Lower lobe of right lung (tissue), 2 donors: ENCODE measurements around the gene NKIRAS2. TPM values are rescaled to one million over a fixed set of nuclear protein-coding genes. Genes with fewer than 3 reads are reported as not detected.
A peak's percentile ranks its signal among the peaks of the same experiment; 100 is the strongest.
"Not testable (repeated sequence)": the region's sequence is repeated elsewhere in the genome, so short reads cannot be mapped to it uniquely, and the experiment has no call there.

Experiments
- ATAC-seq, 2 donors: fragments of 200-7000 bp; cut with Tn5 transposase; one replicate each; pipeline ENCODE4 v1.9.1; 2020 to 2022; ENCODE audit warnings: mild to moderate bottlenecking in 2 of 2, moderate library complexity in 2 of 2
- DNase-seq: peaks from one replicate; pipeline ENCODE4 v3.0.0-alpha.2; 2020
- H3K27ac ChIP-seq: fragments of 200-600 bp; one replicate; pipeline ENCODE4 v1.8.0; 2022
- H3K27me3 ChIP-seq: fragments of 200-600 bp; one replicate; pipeline ENCODE4 v1.8.0; 2022; ENCODE audit warnings: low read depth
- H3K36me3 ChIP-seq: fragments of 200-600 bp; one replicate; pipeline ENCODE4 v1.8.0; 2022; ENCODE audit warnings: mild to moderate bottlenecking
- H3K4me1 ChIP-seq: fragments of 200-600 bp; one replicate; pipeline ENCODE4 v1.8.0; 2022
- H3K4me3 ChIP-seq: fragments of 200-600 bp; one replicate; pipeline ENCODE4 v1.8.0; 2022; ENCODE audit warnings: mild to moderate bottlenecking
- H3K9me3 ChIP-seq: fragments of 200-600 bp; one replicate; pipeline ENCODE4 v1.8.0; 2022
- intact Hi-C: fragments of 100-400 bp; cut with DNase I; formaldehyde crosslinking; loops from one replicate; pipeline ENCODE4 v1.11.0; 2022
- total RNA-seq: library from RNA; stranded (reverse); fragmentation: NEBNext Ultra II Directional; extraction: Animal tissue kit (Norgen Biotek cat#: 25700); gene quantifications from one replicate; pipeline ENCODE4 v1.2.1, GENCODE V29; 2021
- TF ChIP-seq, protein P1 (sequence below): fragments of 200-600 bp; IDR thresholded peaks from one replicate; pipeline ENCODE4 v1.8.0; 2022; ENCODE audit warnings: antibody characterized with exemption, mild to moderate bottlenecking
- donor health status: DM: no; HTN: yes; CAD: no; lungs with severe emphysema.

The NKIRAS2 gene
- total RNA-seq, 1 donor from 2014 or later, result 27.1 TPM

DNA sequence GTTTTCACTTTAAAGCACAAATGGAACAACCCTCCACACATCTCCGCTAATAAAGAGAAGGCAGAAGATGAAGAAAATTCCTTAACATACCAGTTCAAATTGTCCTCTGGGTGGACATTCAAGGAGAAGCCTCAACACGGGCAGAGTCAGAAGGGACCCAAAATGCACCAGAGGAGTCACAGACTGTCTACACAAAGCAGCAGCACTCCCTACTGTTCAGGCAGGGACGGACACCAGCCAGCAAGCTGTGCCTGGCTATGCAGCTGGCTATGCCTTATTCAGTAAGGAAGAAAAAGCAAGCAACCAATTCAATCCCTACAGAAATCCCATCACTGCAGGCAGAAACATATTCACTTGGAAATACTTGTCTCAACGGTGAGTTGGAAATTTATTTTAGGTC is 10.7 kb upstream of the NKIRAS2 start:
- no peak overlapping the region for H3K27ac ChIP-seq
- no peak overlapping the region for H3K4me3 ChIP-seq
- TF ChIP-seq, protein P1, sequence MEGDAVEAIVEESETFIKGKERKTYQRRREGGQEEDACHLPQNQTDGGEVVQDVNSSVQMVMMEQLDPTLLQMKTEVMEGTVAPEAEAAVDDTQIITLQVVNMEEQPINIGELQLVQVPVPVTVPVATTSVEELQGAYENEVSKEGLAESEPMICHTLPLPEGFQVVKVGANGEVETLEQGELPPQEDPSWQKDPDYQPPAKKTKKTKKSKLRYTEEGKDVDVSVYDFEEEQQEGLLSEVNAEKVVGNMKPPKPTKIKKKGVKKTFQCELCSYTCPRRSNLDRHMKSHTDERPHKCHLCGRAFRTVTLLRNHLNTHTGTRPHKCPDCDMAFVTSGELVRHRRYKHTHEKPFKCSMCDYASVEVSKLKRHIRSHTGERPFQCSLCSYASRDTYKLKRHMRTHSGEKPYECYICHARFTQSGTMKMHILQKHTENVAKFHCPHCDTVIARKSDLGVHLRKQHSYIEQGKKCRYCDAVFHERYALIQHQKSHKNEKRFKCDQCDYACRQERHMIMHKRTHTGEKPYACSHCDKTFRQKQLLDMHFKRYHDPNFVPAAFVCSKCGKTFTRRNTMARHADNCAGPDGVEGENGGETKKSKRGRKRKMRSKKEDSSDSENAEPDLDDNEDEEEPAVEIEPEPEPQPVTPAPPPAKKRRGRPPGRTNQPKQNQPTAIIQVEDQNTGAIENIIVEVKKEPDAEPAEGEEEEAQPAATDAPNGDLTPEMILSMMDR, result no peak
- no peaks in the 10 kb centered on the region for H3K27me3 ChIP-seq
- intact Hi-C loops, result no loop called here
- H3K9me3 ChIP-seq, result no peaks in the 10 kb centered on the region
- DNase-seq (no peak), ATAC-seq (peak in 1 of 2 donors; percentile 55)
- H3K36me3 ChIP-seq, result no peaks in the 10 kb centered on the region
- H3K4me1 ChIP-seq, result peaks cover 55% of the 10 kb centered on the region

DNA sequence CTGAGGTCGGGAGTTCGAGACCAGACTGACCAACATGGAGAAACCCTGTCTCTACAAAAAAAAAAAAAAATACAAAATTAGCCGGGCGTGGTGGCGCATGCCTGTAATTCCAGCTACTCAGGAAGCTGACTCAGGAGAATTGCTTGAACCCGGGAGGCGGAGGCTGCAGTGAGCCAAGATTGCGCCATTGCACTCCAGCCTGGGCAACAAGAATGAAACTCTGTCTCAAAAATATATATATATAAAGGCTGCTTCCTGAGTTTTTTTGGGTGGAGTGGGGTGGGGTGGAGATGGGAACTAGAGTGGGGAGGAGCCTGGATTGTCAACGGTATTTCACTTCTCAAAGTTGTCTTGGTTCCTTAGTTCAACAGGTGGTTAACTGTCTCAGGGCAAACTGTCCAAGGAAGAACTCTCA is 9.6 kb upstream of the NKIRAS2 start:
- ATAC-seq (peak; percentile 55 to 69), DNase-seq (peak; percentile 54)
- H3K27me3 ChIP-seq, H3K4me3 ChIP-seq, H3K36me3 ChIP-seq, intact Hi-C loops, H3K9me3 ChIP-seq: not testable (repeated sequence)
- Histone ChIP-seq H3K4me1 (peaks cover 59% of the 10 kb centered on the region), H3K27ac (peak overlapping the region; percentile 28)

GRCh38 chr17:42010898-42011516 is 8.9 kb upstream of the NKIRAS2 start:
- intact Hi-C loops, result no loop called here
- no peak overlapping the region for H3K4me3 ChIP-seq
- H3K27me3 ChIP-seq, result no peaks in the 10 kb centered on the region
- no peak for ATAC-seq
- no peak overlapping the region for H3K27ac ChIP-seq
- peaks cover 66% of the 10 kb centered on the region for H3K4me1 ChIP-seq
- TF ChIP-seq, protein P1, result no peak
- no peaks in the 10 kb centered on the region for H3K36me3 ChIP-seq
- no peaks in the 10 kb centered on the region for H3K9me3 ChIP-seq
- no peak for DNase-seq

GRCh38 chr17:42012363-42012762 is 7.5 kb upstream of the NKIRAS2 start:
- H3K4me3 ChIP-seq, H3K36me3 ChIP-seq, ATAC-seq, DNase-seq, H3K9me3 ChIP-seq, H3K27ac ChIP-seq, H3K27me3 ChIP-seq, intact Hi-C loops: not testable (repeated sequence)
- H3K4me1 ChIP-seq, result peaks cover 70% of the 10 kb centered on the region

GRCh38 chr17:42013740-42014139 is 6.2 kb upstream of the NKIRAS2 start:
- H3K27ac ChIP-seq, H3K27me3 ChIP-seq, intact Hi-C loops, H3K36me3 ChIP-seq, H3K9me3 ChIP-seq, ATAC-seq, DNase-seq, H3K4me3 ChIP-seq: not testable (repeated sequence)
- H3K4me1 ChIP-seq, result peaks cover 77% of the 10 kb centered on the region

DNA sequence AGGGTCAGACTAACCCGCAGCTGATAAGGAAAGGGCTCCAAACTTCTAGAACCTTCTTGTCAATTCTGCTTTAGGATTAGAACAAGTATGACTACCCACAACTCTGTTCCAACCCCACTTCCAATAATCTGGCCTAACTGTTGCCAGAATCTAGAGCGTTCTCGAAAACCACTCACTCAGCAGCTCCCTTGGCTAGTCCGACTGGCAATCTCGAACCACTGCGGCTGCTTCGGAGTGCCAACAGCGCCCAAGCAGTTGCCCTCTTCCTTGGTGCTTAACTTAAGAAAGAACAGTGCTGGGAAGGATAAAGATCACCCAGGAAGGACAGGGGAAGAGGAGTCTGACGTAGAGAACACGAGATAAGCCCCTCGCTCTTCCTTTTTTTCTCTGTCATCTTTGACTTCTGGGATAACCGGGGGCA is 3.5 kb upstream of the NKIRAS2 start:
- ATAC-seq, result peak in 1 of 2 donors; percentile 4
- Histone ChIP-seq H3K27me3 (no peaks in the 10 kb centered on the region), H3K36me3 (no peaks in the 10 kb centered on the region), H3K27ac (peak overlapping the region; percentile 89), H3K4me1 (peaks cover 63% of the 10 kb centered on the region), H3K4me3 (peak overlapping the region; percentile 79), H3K9me3 (no peaks in the 10 kb centered on the region)
- TF ChIP-seq, protein P1, result no peak
- no peak for DNase-seq
- intact Hi-C loops, result no loop called here

GRCh38 chr17:42016941-42017865 is 2.7 kb upstream of the NKIRAS2 start, which contains the start of gene DNAJC7:
Gene DNAJC7 (minus strand): TSS chr17:42017439. CDS start chr17:42017416, 23 bp downstream.
- ATAC-seq (peak; percentile 96 to 97), DNase-seq (peak; percentile 97)
- Histone ChIP-seq H3K27ac (peak within 1 kb of the TSS; percentile 89), H3K27me3 (no peaks in the 10 kb centered on the region), H3K9me3 (no peaks in the 10 kb centered on the region), H3K4me1 (peaks cover 61% of the 10 kb centered on the region), H3K36me3 (peaks cover 8% of the 10 kb centered on the region), H3K4me3 (peak within 1 kb of the TSS; percentile 79)
- intact Hi-C loops, result no loop called here
- TF ChIP-seq, protein P1, result no peak
